HepG2 (cell line): ENCODE measurements around the gene SYT9. TPM values are rescaled to one million over a fixed set of nuclear protein-coding genes. Genes with fewer than 3 reads are reported as not detected.
A peak's percentile ranks its signal among the peaks of the same experiment; 100 is the strongest.

Experiments used
- GATAD2A ChIP-seq: IDR thresholded peaks from 2 replicates; pipeline ENCODE4 v1.6.1; 2016
- HDAC2 ChIP-seq: sonication (generic); formaldehyde crosslinking; IDR thresholded peaks from 2 replicates; pipeline ENCODE4 v1.4.0; 2020; ENCODE audit warnings: missing genetic modification reagents
- HNRNPUL1 ChIP-seq: fragments of 200-400 bp; formaldehyde crosslinking; IDR thresholded peaks from 2 replicates; pipeline ENCODE4 v1.6.1; 2017; ENCODE audit warnings: low read depth, mild to moderate bottlenecking, low read length, moderate library complexity
- NKX3-1 ChIP-seq: sonication (generic); formaldehyde crosslinking; IDR thresholded peaks from 2 replicates; pipeline ENCODE4 v1.5.0; 2020; ENCODE audit warnings: missing genetic modification reagents
- ZNF431 ChIP-seq: sonication (generic); formaldehyde crosslinking; IDR thresholded peaks from 2 replicates; pipeline ENCODE4 v1.9.0; 2022; ENCODE audit warnings: missing genetic modification reagents, low read depth, mild to moderate bottlenecking, borderline replicate concordance
- polyA plus RNA-seq, 8 experiments: library from polyadenylated mRNA; depleted of rRNA in 3 of 8; stranded (reverse) in 7 of 8; unstranded in 1 of 8; fragments of >200 nt; fragmentation: Illumina TruSeq in 4 of 8; extraction: Trizol in 4 of 8; gene quantifications; 2 replicates each; pipeline versions ENCODE4 v1.2.1 to v1.2.3, GENCODE V29; 2011 to 2016; ENCODE audit warnings: low read depth in 4 of 8, missing spikeins in 1 of 8, mixed read lengths in 1 of 8; ENCODE audit not compliant: insufficient read depth in 1 of 8
- total RNA-seq, 5 experiments: library from RNA; depleted of rRNA; stranded (reverse); fragments of >200 nt; fragmentation: Illumina TruSeq; extraction: Trizol; gene quantifications; 2 replicates each; pipeline ENCODE4 v1.2.3, GENCODE V29; 2016; ENCODE audit warnings: low read depth in 1 of 5
- TF ChIP-seq, protein P1 (sequence below): sonication (generic); formaldehyde crosslinking; IDR thresholded peaks from 2 replicates; pipeline ENCODE4 v1.8.0; 2022; ENCODE audit warnings: missing genetic modification reagents, low read depth, mild to moderate bottlenecking, borderline replicate concordance
- TF ChIP-seq, protein P2 (sequence below): sonication (generic); formaldehyde crosslinking; IDR thresholded peaks from 2 replicates; pipeline ENCODE4 v1.9.0; 2021; ENCODE audit warnings: mild to moderate bottlenecking, missing genetic modification reagents
- TF ChIP-seq, protein P3 (sequence below): sonication (generic); formaldehyde crosslinking; IDR thresholded peaks from 2 replicates; pipeline ENCODE4 v1.5.1; 2020; ENCODE audit warnings: mild to moderate bottlenecking, missing genetic modification reagents, moderate library complexity
- TF ChIP-seq, protein P4 (sequence below): sonication (generic); formaldehyde crosslinking; IDR thresholded peaks from 2 replicates; pipeline ENCODE4 v1.4.0; 2020; ENCODE audit warnings: missing genetic modification reagents
- TF ChIP-seq, protein P5 (sequence below): sonication (generic); formaldehyde crosslinking; IDR thresholded peaks from 2 replicates; pipeline ENCODE4 v1.4.0; 2020; ENCODE audit warnings: mild to moderate bottlenecking, low read depth, missing genetic modification reagents

Gene SYT9
- total and polyA plus RNA-seq, 2 of the 13 experiments (the other 11 are each of a cell fraction or from before 2014, with no cell fraction given): not detected

DNA sequence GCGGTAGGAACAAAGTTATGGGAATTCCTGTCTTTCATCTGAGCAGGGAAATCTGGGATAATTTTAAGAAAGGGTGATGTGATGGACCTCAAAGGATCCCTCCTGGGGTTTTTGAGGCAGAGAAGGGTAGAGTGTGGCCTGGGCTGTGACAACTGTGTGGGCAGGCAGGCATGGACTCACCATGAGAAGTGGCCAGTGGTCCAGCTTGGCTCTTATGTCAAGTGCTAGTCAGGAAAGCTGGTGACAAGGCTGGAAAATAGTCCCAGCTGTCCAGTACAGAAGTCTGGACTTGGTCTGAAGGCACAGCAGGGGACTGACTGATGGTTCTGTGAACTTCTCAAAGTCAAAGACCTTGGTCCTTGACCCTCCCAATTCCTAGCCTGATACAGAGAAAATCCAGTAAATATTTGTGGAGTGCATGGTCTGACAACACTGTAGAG lies 263.8 kb downstream of the SYT9 start (continued):
- TF ChIP-seq NKX3-1 (CRISPR knock-in tag) (no peak), ZNF431 (CRISPR knock-in tag) (no peak), HNRNPUL1 (no peak), HDAC2 (0 out of 2 replicates have a peak, but pooled peaks have one; percentile 37), GATAD2A (CRISPR knock-in tag) (peak; percentile 27; the same call in 1 of the 2 replicates)
- TF ChIP-seq, protein P1, sequence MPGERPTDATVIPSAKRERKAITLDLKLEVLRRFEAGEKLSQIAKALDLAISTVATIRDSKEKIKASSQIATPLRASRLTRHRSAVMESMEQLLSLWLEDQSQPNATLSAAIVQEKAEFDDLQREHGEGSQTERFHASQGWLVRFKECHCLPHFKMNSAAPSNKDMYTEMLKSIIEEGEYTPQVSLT (CRISPR knock-in tag): no peak
- TF ChIP-seq, protein P2, sequence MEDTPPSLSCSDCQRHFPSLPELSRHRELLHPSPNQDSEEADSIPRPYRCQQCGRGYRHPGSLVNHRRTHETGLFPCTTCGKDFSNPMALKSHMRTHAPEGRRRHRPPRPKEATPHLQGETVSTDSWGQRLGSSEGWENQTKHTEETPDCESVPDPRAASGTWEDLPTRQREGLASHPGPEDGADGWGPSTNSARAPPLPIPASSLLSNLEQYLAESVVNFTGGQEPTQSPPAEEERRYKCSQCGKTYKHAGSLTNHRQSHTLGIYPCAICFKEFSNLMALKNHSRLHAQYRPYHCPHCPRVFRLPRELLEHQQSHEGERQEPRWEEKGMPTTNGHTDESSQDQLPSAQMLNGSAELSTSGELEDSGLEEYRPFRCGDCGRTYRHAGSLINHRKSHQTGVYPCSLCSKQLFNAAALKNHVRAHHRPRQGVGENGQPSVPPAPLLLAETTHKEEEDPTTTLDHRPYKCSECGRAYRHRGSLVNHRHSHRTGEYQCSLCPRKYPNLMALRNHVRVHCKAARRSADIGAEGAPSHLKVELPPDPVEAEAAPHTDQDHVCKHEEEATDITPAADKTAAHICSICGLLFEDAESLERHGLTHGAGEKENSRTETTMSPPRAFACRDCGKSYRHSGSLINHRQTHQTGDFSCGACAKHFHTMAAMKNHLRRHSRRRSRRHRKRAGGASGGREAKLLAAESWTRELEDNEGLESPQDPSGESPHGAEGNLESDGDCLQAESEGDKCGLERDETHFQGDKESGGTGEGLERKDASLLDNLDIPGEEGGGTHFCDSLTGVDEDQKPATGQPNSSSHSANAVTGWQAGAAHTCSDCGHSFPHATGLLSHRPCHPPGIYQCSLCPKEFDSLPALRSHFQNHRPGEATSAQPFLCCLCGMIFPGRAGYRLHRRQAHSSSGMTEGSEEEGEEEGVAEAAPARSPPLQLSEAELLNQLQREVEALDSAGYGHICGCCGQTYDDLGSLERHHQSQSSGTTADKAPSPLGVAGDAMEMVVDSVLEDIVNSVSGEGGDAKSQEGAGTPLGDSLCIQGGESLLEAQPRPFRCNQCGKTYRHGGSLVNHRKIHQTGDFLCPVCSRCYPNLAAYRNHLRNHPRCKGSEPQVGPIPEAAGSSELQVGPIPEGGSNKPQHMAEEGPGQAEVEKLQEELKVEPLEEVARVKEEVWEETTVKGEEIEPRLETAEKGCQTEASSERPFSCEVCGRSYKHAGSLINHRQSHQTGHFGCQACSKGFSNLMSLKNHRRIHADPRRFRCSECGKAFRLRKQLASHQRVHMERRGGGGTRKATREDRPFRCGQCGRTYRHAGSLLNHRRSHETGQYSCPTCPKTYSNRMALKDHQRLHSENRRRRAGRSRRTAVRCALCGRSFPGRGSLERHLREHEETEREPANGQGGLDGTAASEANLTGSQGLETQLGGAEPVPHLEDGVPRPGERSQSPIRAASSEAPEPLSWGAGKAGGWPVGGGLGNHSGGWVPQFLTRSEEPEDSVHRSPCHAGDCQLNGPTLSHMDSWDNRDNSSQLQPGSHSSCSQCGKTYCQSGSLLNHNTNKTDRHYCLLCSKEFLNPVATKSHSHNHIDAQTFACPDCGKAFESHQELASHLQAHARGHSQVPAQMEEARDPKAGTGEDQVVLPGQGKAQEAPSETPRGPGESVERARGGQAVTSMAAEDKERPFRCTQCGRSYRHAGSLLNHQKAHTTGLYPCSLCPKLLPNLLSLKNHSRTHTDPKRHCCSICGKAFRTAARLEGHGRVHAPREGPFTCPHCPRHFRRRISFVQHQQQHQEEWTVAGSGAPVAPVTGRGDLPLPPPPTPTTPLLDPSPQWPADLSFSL (CRISPR knock-in tag): no peak
- TF ChIP-seq, protein P3, sequence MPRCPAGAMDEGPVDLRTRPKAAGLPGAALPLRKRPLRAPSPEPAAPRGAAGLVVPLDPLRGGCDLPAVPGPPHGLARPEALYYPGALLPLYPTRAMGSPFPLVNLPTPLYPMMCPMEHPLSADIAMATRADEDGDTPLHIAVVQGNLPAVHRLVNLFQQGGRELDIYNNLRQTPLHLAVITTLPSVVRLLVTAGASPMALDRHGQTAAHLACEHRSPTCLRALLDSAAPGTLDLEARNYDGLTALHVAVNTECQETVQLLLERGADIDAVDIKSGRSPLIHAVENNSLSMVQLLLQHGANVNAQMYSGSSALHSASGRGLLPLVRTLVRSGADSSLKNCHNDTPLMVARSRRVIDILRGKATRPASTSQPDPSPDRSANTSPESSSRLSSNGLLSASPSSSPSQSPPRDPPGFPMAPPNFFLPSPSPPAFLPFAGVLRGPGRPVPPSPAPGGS (CRISPR knock-in tag): no peak
- TF ChIP-seq, protein P4, sequence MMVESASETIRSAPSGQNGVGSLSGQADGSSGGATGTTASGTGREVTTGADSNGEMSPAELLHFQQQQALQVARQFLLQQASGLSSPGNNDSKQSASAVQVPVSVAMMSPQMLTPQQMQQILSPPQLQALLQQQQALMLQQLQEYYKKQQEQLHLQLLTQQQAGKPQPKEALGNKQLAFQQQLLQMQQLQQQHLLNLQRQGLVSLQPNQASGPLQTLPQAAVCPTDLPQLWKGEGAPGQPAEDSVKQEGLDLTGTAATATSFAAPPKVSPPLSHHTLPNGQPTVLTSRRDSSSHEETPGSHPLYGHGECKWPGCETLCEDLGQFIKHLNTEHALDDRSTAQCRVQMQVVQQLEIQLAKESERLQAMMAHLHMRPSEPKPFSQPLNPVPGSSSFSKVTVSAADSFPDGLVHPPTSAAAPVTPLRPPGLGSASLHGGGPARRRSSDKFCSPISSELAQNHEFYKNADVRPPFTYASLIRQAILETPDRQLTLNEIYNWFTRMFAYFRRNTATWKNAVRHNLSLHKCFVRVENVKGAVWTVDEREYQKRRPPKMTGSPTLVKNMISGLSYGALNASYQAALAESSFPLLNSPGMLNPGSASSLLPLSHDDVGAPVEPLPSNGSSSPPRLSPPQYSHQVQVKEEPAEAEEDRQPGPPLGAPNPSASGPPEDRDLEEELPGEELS (CRISPR knock-in tag): peak; percentile 22; the same call in 1 of the 2 replicates
- TF ChIP-seq, protein P5, sequence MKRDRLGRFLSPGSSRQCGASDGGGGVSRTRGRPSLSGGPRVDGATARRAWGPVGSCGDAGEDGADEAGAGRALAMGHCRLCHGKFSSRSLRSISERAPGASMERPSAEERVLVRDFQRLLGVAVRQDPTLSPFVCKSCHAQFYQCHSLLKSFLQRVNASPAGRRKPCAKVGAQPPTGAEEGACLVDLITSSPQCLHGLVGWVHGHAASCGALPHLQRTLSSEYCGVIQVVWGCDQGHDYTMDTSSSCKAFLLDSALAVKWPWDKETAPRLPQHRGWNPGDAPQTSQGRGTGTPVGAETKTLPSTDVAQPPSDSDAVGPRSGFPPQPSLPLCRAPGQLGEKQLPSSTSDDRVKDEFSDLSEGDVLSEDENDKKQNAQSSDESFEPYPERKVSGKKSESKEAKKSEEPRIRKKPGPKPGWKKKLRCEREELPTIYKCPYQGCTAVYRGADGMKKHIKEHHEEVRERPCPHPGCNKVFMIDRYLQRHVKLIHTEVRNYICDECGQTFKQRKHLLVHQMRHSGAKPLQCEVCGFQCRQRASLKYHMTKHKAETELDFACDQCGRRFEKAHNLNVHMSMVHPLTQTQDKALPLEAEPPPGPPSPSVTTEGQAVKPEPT: no peak
